Measurements from ENCODE around the gene TEKT2.

Gene TEKT2

DNA sequence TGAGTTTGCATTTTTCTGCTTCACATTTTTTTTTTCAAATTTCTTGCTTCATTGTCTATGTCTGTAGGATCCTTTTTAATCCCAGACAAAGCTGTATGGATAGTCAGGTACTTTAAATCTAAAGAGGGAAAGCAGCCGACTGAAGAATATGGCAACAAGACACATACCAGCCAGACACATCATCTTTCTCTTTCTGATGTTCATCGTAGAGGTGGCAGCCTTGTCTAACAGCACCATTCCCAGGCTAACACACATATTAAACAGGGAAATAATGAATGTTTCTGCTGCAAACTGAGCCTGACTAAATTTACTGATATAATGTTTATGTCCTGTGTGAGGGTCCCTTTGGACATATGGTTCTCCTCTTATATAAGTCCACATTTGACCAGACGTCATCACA lies 3.7 kb upstream of the TEKT2 start:
- Histone ChIP-seq H4K20me1 (ENCODE audit: low read depth, low read length) (no peaks in the 10 kb centered on the region), H3F3A (ENCODE audit: insufficient read depth) (no peaks in the 10 kb centered on the region), H2AFZ (ENCODE audit: low read depth, low read length, severe bottlenecking) (no peak overlapping the region), H3K9me2 (replicated peaks; ENCODE audit: insufficient read depth, low read length) (no peaks in the 10 kb centered on the region), H3K27ac (ENCODE audit: low read depth, low read length) (no peak overlapping the region), H3K4me2 (ENCODE audit: low read depth, low read length, poor library complexity, severe bottlenecking) (no peak overlapping the region), H3K9me3 (ENCODE audit: insufficient read depth, low read length) (no peaks in the 10 kb centered on the region), H3K27me3 (ENCODE audit: low read length) (no peaks in the 10 kb centered on the region), H3K9ac (ENCODE audit: low read length) (no peak overlapping the region), H3K79me2 (ENCODE audit: insufficient read depth, low read length) (no peaks in the 10 kb centered on the region), H3K4me3 (ENCODE audit: insufficient read depth, low read length, poor library complexity, severe bottlenecking) (no peak overlapping the region), H3K36me3 (ENCODE audit: low read length) (no peaks in the 10 kb centered on the region)
- no peak for TF ChIP-seq EZH2phosphoT487 (conservative IDR thresholded peaks at IDR 0.05; ENCODE audit: low read length)
- TF ChIP-seq, protein P1, sequence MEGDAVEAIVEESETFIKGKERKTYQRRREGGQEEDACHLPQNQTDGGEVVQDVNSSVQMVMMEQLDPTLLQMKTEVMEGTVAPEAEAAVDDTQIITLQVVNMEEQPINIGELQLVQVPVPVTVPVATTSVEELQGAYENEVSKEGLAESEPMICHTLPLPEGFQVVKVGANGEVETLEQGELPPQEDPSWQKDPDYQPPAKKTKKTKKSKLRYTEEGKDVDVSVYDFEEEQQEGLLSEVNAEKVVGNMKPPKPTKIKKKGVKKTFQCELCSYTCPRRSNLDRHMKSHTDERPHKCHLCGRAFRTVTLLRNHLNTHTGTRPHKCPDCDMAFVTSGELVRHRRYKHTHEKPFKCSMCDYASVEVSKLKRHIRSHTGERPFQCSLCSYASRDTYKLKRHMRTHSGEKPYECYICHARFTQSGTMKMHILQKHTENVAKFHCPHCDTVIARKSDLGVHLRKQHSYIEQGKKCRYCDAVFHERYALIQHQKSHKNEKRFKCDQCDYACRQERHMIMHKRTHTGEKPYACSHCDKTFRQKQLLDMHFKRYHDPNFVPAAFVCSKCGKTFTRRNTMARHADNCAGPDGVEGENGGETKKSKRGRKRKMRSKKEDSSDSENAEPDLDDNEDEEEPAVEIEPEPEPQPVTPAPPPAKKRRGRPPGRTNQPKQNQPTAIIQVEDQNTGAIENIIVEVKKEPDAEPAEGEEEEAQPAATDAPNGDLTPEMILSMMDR (IDR thresholded peaks at IDR 0.05; ENCODE audit: insufficient read depth, low read length, poor library complexity, severe bottlenecking), result no peak

DNA sequence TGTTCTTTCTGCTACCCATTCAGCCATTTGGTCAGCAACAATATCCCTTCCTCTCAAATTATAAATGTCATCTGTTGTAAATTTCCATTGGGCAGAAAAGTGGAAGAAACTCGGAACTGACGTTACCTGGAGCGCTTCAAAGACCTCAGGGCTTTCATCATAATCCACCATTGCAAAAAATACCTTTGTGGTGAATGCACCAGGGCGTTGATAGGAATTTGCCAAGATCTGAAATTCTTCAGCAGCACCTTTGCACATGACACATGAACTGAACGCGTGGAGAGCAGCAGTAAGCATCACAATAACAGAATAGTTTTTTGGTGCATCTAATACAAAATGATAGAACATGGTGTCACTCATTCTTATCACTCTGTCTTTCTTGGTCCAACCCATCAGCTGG lies 3.1 kb upstream of the TEKT2 start:
- TF ChIP-seq, protein P1 (IDR thresholded peaks at IDR 0.05; ENCODE audit: insufficient read depth, low read length, poor library complexity, severe bottlenecking), result no peak
- TF ChIP-seq EZH2phosphoT487 (conservative IDR thresholded peaks at IDR 0.05; ENCODE audit: low read length), result no peak
- H3K27ac ChIP-seq (ENCODE audit: low read depth, low read length), result no peak overlapping the region
- H3F3A ChIP-seq (ENCODE audit: insufficient read depth), result no peaks in the 10 kb centered on the region

DNA sequence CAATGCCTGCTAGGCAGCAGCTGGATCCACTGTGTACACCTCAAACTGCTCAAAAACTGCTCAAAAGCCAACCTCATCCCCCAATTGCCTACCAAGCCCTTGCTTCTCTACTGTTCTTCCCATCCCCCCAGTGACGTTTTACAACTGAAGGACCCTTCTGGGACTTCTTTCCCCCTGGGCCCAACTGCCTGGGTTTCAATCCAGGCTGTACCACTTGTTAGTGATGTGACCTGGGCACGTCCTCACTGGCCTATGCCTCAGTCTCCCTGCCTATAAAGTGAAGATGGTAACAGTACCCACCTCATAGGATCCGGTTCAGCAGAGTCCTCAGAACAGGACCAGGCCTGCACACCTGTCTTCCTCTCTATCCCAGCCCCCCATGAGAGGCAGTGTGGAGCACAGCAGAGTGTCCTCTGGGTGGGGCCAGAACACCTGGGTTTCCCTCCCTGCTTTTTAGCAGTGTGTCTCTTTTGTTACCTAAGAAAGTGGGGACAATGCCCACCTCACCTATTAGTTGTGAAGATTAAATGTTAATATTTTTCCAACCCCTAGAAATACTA lies 1.9 kb upstream of the TEKT2 start:
- Histone ChIP-seq H3K27me3 (ENCODE audit: low read length) (no peaks in the 10 kb centered on the region), H3K4me2 (ENCODE audit: low read depth, low read length, poor library complexity, severe bottlenecking) (no peak overlapping the region), H3K9me3 (ENCODE audit: insufficient read depth, low read length) (no peaks in the 10 kb centered on the region), H3K79me2 (ENCODE audit: insufficient read depth, low read length) (no peaks in the 10 kb centered on the region), H2AFZ (ENCODE audit: low read depth, low read length, severe bottlenecking) (no peak overlapping the region), H3F3A (ENCODE audit: insufficient read depth) (no peaks in the 10 kb centered on the region), H4K20me1 (ENCODE audit: low read depth, low read length) (no peaks in the 10 kb centered on the region), H3K27ac (ENCODE audit: low read depth, low read length) (no peak overlapping the region), H3K4me3 (ENCODE audit: insufficient read depth, low read length, poor library complexity, severe bottlenecking) (no peak overlapping the region), H3K9me2 (replicated peaks; ENCODE audit: insufficient read depth, low read length) (no peaks in the 10 kb centered on the region), H3K36me3 (ENCODE audit: low read length) (no peaks in the 10 kb centered on the region), H3K9ac (ENCODE audit: low read length) (no peak overlapping the region)
- TF ChIP-seq, protein P1 (IDR thresholded peaks at IDR 0.05; ENCODE audit: insufficient read depth, low read length, poor library complexity, severe bottlenecking), result no peak
- TF ChIP-seq EZH2phosphoT487 (conservative IDR thresholded peaks at IDR 0.05; ENCODE audit: low read length), result no peak

More for the DNA sequence above, 3.1 kb upstream of the TEKT2 start:
- Histone ChIP-seq H3K4me2 (ENCODE audit: low read depth, low read length, poor library complexity, severe bottlenecking) (no peak overlapping the region), H3K79me2 (ENCODE audit: insufficient read depth, low read length) (no peaks in the 10 kb centered on the region), H3K9me2 (replicated peaks; ENCODE audit: insufficient read depth, low read length) (no peaks in the 10 kb centered on the region), H3K4me3 (ENCODE audit: insufficient read depth, low read length, poor library complexity, severe bottlenecking) (no peak overlapping the region), H3K9me3 (ENCODE audit: insufficient read depth, low read length) (no peaks in the 10 kb centered on the region), H4K20me1 (ENCODE audit: low read depth, low read length) (no peaks in the 10 kb centered on the region), H3K36me3 (ENCODE audit: low read length) (no peaks in the 10 kb centered on the region), H3K9ac (ENCODE audit: low read length) (no peak overlapping the region), H3K27me3 (ENCODE audit: low read length) (no peaks in the 10 kb centered on the region), H2AFZ (ENCODE audit: low read depth, low read length, severe bottlenecking) (no peak overlapping the region)

All from SU-DHL-6 (cell line).